OCI-LY1 (cell line): Measurements from ENCODE around the gene SLC9A9.

Experiments used
- H2AFZ ChIP-seq: fragments of 200-600 bp; sonication (generic), shearing (Covaris generic); 2 replicates; pipeline ENCODE4 v1.6.0; 2014; ENCODE audit warnings: antibody characterized with exemption, mild to moderate bottlenecking, low read length
- H3F3A ChIP-seq: fragments of 200-600 bp; sonication (generic), shearing (Covaris generic); 2 replicates; pipeline ENCODE4 v1.6.0; 2014; ENCODE audit warnings: mild to moderate bottlenecking, antibody characterized with exemption, low read length, moderate library complexity; ENCODE audit not compliant: insufficient read depth
- H3K27ac ChIP-seq: fragments of 200-600 bp; sonication (generic); 2 replicates; pipeline ENCODE4 v1.5.1; 2014; ENCODE audit warnings: low read length, mixed run types, mild to moderate bottlenecking, low read depth; ENCODE audit not compliant: poor library complexity, severe bottlenecking
- H3K27me3 ChIP-seq: fragments of 200-600 bp; sonication (generic); 2 replicates; pipeline ENCODE4 v1.6.0; 2014; ENCODE audit warnings: antibody characterized with exemption, mild to moderate bottlenecking, low read length, moderate library complexity; ENCODE audit not compliant: insufficient read depth
- H3K36me3 ChIP-seq: fragments of 200-600 bp; sonication (generic); 2 replicates; pipeline ENCODE4 v1.6.1; 2014; ENCODE audit warnings: mild to moderate bottlenecking, antibody characterized with exemption, low read length, moderate library complexity, mixed read lengths; ENCODE audit not compliant: insufficient read depth
- H3K4me1 ChIP-seq: fragments of 200-600 bp; sonication (generic); 2 replicates; pipeline ENCODE4 v1.5.1; 2014; ENCODE audit warnings: mild to moderate bottlenecking, low read length, moderate library complexity; ENCODE audit not compliant: insufficient read depth, severe bottlenecking
- H3K4me2 ChIP-seq: fragments of 200-600 bp; sonication (generic), shearing (Covaris generic); 2 replicates; pipeline ENCODE4 v1.6.1; 2014; ENCODE audit warnings: low read length
- H3K4me3 ChIP-seq: fragments of 200-600 bp; sonication (generic); 2 replicates; pipeline ENCODE4 v1.5.1; 2014; ENCODE audit warnings: low read length, low read depth, mild to moderate bottlenecking, mixed read lengths; ENCODE audit not compliant: poor library complexity, severe bottlenecking
- H3K79me2 ChIP-seq: fragments of 200-600 bp; shearing (Covaris generic); 2 replicates; pipeline ENCODE4 v1.6.1; 2016; ENCODE audit warnings: mixed run types, low read length, mixed read lengths; ENCODE audit not compliant: insufficient read depth
- H3K9ac ChIP-seq: fragments of 200-600 bp; sonication (generic), shearing (Covaris generic); 2 replicates; pipeline ENCODE4 v1.6.1; 2014; ENCODE audit warnings: mild to moderate bottlenecking, low read length, mixed read lengths
- H3K9me2 ChIP-seq: fragments of 200-600 bp; sonication (generic), shearing (Covaris generic); 2 replicates; pipeline ENCODE4 v1.6.1; 2014; ENCODE audit warnings: low read depth, mild to moderate bottlenecking, low read length, mixed read lengths
- H3K9me3 ChIP-seq: fragments of 200-600 bp; shearing (Covaris generic); 2 replicates; pipeline ENCODE4 v1.6.1; 2014; ENCODE audit warnings: low read length, mixed read lengths
- H4K20me1 ChIP-seq: fragments of 200-600 bp; sonication (generic), shearing (Covaris generic); 2 replicates; pipeline ENCODE4 v1.6.0; 2016; ENCODE audit warnings: mild to moderate bottlenecking, low read length; ENCODE audit not compliant: insufficient read depth
- EZH2 ChIP-seq: fragments of 200-600 bp; sonication (generic), shearing (Covaris generic); IDR thresholded peaks from 2 replicates; pipeline ENCODE4 v1.8.0; 2017; ENCODE audit warnings: borderline replicate concordance, mixed run types, mild to moderate bottlenecking, antibody characterized with exemption, low read length, moderate library complexity, mixed read lengths
- TF ChIP-seq, protein P1 (sequence below): fragments of 200-600 bp; sonication (generic), shearing (Covaris generic); IDR thresholded peaks from 2 replicates; pipeline ENCODE4 v1.5.1; 2017; ENCODE audit warnings: mild to moderate bottlenecking, antibody characterized with exemption, low read length, moderate library complexity, mixed read lengths

The SLC9A9 gene

DNA sequence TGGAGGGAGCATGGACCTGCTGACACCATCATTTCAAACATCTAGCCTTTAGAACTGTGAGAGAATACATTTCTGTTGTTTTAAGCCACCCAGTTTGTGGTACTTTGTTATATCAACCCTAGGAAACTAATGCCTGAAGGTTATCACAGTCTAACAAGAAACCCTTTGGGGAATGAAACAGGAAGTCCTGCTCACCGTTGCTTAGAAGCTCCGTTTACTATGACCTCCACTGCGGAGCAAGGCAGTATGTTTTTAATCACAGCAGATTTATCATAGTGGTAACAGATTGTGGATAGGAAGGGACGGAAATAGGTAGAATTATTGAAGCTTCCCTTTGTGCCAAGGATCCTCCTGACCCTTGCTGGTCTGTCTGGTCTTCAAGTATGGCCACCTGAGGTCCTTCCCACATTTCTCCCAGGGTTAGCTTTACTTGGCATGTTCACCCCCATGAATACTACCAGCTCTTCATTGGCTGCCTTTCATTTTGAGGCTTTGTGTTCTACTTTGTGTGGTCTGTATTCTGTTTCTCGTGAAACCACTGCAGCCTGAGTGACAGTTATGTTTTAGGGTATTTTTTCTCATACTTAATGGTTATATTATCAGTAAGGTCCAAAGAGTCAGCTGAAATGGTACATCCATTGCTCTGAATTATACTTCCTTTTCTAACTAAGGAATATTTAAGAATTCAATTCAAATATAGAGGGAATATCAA is 527.1 kb downstream of the SLC9A9 start:
- Histone ChIP-seq H3K4me3 (no peak overlapping the region), H3K27me3 (no peaks in the 10 kb centered on the region), H4K20me1 (no peaks in the 10 kb centered on the region), H3K36me3 (no peaks in the 10 kb centered on the region), H3K9me2 (no peaks in the 10 kb centered on the region), H3F3A (no peaks in the 10 kb centered on the region), H3K79me2 (no peaks in the 10 kb centered on the region), H3K9me3 (no peaks in the 10 kb centered on the region), H3K4me2 (no peak overlapping the region), H3K4me1 (no peaks in the 10 kb centered on the region), H3K9ac (no peak overlapping the region), H2AFZ (no peak overlapping the region), H3K27ac (no peak overlapping the region)
- TF ChIP-seq EZH2: no peak
- TF ChIP-seq, protein P1, sequence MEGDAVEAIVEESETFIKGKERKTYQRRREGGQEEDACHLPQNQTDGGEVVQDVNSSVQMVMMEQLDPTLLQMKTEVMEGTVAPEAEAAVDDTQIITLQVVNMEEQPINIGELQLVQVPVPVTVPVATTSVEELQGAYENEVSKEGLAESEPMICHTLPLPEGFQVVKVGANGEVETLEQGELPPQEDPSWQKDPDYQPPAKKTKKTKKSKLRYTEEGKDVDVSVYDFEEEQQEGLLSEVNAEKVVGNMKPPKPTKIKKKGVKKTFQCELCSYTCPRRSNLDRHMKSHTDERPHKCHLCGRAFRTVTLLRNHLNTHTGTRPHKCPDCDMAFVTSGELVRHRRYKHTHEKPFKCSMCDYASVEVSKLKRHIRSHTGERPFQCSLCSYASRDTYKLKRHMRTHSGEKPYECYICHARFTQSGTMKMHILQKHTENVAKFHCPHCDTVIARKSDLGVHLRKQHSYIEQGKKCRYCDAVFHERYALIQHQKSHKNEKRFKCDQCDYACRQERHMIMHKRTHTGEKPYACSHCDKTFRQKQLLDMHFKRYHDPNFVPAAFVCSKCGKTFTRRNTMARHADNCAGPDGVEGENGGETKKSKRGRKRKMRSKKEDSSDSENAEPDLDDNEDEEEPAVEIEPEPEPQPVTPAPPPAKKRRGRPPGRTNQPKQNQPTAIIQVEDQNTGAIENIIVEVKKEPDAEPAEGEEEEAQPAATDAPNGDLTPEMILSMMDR: no peak

DNA sequence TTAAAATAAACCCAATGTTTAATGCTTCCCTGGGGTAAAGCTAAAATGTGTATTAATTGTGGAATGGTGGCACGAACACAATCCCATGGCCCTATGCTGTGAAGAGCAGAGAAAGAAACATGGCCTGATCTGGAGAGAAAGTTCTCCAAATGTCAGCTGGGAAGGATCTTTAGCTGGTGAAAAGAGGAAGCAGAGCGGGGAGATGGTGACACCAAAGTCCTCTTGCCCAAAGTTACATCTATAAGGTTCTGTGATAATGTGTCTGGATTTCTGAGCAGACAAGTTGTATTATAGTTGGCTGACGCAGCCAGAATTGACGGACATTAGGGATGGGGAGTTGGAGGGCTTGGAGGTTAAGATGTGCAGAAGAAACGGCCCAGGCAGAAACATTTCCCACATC is 532.5 kb downstream of the SLC9A9 start:
- H3K4me2 ChIP-seq: no peak overlapping the region

GRCh38 chr3:143314251-143315093 is 533.8 kb downstream of the SLC9A9 start:
- no peaks in the 10 kb centered on the region for H3K9me2 ChIP-seq
- H3K4me2 ChIP-seq: no peak overlapping the region
- H3F3A ChIP-seq: no peaks in the 10 kb centered on the region
- no peak overlapping the region for H3K9ac ChIP-seq
- H4K20me1 ChIP-seq: no peaks in the 10 kb centered on the region
- H3K27me3 ChIP-seq: no peaks in the 10 kb centered on the region
- H3K4me1 ChIP-seq: no peaks in the 10 kb centered on the region
- H2AFZ ChIP-seq: no peak overlapping the region
- no peaks in the 10 kb centered on the region for H3K9me3 ChIP-seq
- no peak overlapping the region for H3K27ac ChIP-seq
- H3K36me3 ChIP-seq: no peaks in the 10 kb centered on the region
- no peak overlapping the region for H3K4me3 ChIP-seq
- TF ChIP-seq, protein P1: no peak
- TF ChIP-seq EZH2: no peak
- no peaks in the 10 kb centered on the region for H3K79me2 ChIP-seq

More for the DNA sequence above, 532.5 kb downstream of the SLC9A9 start:
- H3K4me3 ChIP-seq: no peak overlapping the region
- no peaks in the 10 kb centered on the region for H3K36me3 ChIP-seq
- no peaks in the 10 kb centered on the region for H3K4me1 ChIP-seq
- TF ChIP-seq EZH2: no peak
- TF ChIP-seq, protein P1: no peak
- no peaks in the 10 kb centered on the region for H3K27me3 ChIP-seq
- no peak overlapping the region for H3K27ac ChIP-seq
- H3F3A ChIP-seq: no peaks in the 10 kb centered on the region
- H2AFZ ChIP-seq: no peak overlapping the region
- no peak overlapping the region for H3K9ac ChIP-seq
- H3K79me2 ChIP-seq: no peaks in the 10 kb centered on the region
- no peaks in the 10 kb centered on the region for H4K20me1 ChIP-seq
- no peaks in the 10 kb centered on the region for H3K9me2 ChIP-seq
- H3K9me3 ChIP-seq: no peaks in the 10 kb centered on the region
